IMR-90 (cell line): ENCODE results near the gene KLF13. TPM values are rescaled to one million over a fixed set of nuclear protein-coding genes. Genes with fewer than 3 reads are reported as not detected.

Experiments used
- ATAC-seq: fragments of 200-7000 bp; cut with Tn5 transposase; 2 replicates; pipeline ENCODE4 v1.9.1; 2020; ENCODE audit warnings: low read depth, mild to moderate bottlenecking, moderate library complexity
- BruUV-seq: library from RNA; stranded (reverse); fragments of 400-500 nt; replicated peaks from 2 replicates; lab custom pipeline; 2021; lab: Mats Ljungman, UMichigan
- CTCF ChIA-PET: fragments of 300-600 bp; formaldehyde crosslinking; extraction: SDS; loops from one replicate; lab custom pipeline; 2021; ENCODE audit warnings: antibody characterized with exemption; lab: Yijun Ruan, JAX
- POLR2A ChIA-PET: fragments of 300-600 bp; sonication (Branson Sonifier 250); formaldehyde crosslinking; loops from one replicate; lab custom pipeline; 2022; ENCODE audit warnings: antibody characterized with exemption; ENCODE audit not compliant: unreplicated experiment; lab: Charles Lee
- DNase-seq: peaks from one replicate; pipeline ENCODE4 v3.0.0; 2013
- H2AFZ ChIP-seq: replicated peaks from 2 replicates; pipeline ENCODE3; 2013; ENCODE audit warnings: low read length, mild to moderate bottlenecking; ENCODE audit not compliant: poor library complexity
- H2AK5ac ChIP-seq: 2 replicates; pipeline ENCODE4 v1.6.1; 2013; ENCODE audit warnings: low read depth, low read length, inconsistent platforms
- H2AK9ac ChIP-seq: replicated peaks from 2 replicates; pipeline ENCODE3; 2013; ENCODE audit warnings: mild to moderate bottlenecking, low read depth, low read length, moderate library complexity; ENCODE audit not compliant: poor library complexity
- H2BK120ac ChIP-seq: 2 replicates; pipeline ENCODE4 v1.6.1; 2013; ENCODE audit warnings: low read depth, low read length, inconsistent platforms
- H2BK15ac ChIP-seq: 3 replicates; pipeline ENCODE4 v1.6.1; 2013; ENCODE audit warnings: low read depth, low read length, inconsistent platforms
- H2BK20ac ChIP-seq: 2 replicates; pipeline ENCODE4 v1.6.1; 2013; ENCODE audit warnings: low read depth, mild to moderate bottlenecking, inconsistent platforms, low read length, moderate library complexity
- H2BK5ac ChIP-seq: 2 replicates; pipeline ENCODE4 v1.6.1; 2013; ENCODE audit warnings: mild to moderate bottlenecking, low read depth, low read length, inconsistent platforms; ENCODE audit not compliant: poor library complexity, severe bottlenecking
- H3K14ac ChIP-seq: replicated peaks from 2 replicates; pipeline ENCODE4 v1.6.1; 2013; ENCODE audit warnings: low read depth, low read length, inconsistent platforms
- H3K18ac ChIP-seq: 2 replicates; pipeline ENCODE4 v1.6.1; 2013; ENCODE audit warnings: low read depth, low read length, control low read depth
- H3K23ac ChIP-seq: 2 replicates; pipeline ENCODE4 v1.6.1; 2013; ENCODE audit warnings: low read depth, low read length, inconsistent platforms
- H3K27ac ChIP-seq: 2 replicates; pipeline ENCODE4 v1.5.1; 2013; ENCODE audit warnings: mild to moderate bottlenecking, control low read depth, low read length; ENCODE audit not compliant: insufficient read depth
- H3K27me3 ChIP-seq: 2 replicates; pipeline ENCODE4 v1.6.1; 2013; ENCODE audit warnings: low read length; ENCODE audit not compliant: control insufficient read depth, insufficient read depth
- H3K36me3 ChIP-seq: 2 replicates; pipeline ENCODE4 v1.6.1; 2013; ENCODE audit warnings: low read length, mixed read lengths; ENCODE audit not compliant: control insufficient read depth, insufficient read depth
- H3K4ac ChIP-seq: 2 replicates; pipeline ENCODE4 v1.6.1; 2013; ENCODE audit warnings: low read depth, low read length, inconsistent platforms
- H3K4me1 ChIP-seq: 2 replicates; pipeline ENCODE4 v1.6.1; 2013; ENCODE audit warnings: low read length, mixed read lengths; ENCODE audit not compliant: control insufficient read depth, insufficient read depth
- H3K4me2 ChIP-seq: 2 replicates; pipeline ENCODE4 v1.6.1; 2013; ENCODE audit warnings: low read depth, mild to moderate bottlenecking, control low read depth, low read length, moderate library complexity
- H3K4me3 ChIP-seq: 2 replicates; pipeline ENCODE4 v1.5.1; 2013; ENCODE audit warnings: low read depth, mild to moderate bottlenecking, control low read depth, low read length, moderate library complexity; ENCODE audit not compliant: insufficient read depth
- H3K56ac ChIP-seq: 2 replicates; pipeline ENCODE4 v1.6.1; 2013; ENCODE audit warnings: low read length, inconsistent platforms; ENCODE audit not compliant: insufficient read depth; ENCODE audit errors: extremely low read depth
- H3K79me1 ChIP-seq, 2 experiments: 2 replicates each; pipeline ENCODE4 v1.6.1; 2013; ENCODE audit warnings: low read length in 2 of 2, inconsistent platforms in 1 of 2, low read depth in 1 of 2
- H3K9ac ChIP-seq: 2 replicates; pipeline ENCODE4 v1.6.1; 2013; ENCODE audit warnings: low read depth, low read length, control low read depth
- H3K9me1 ChIP-seq: 2 replicates; pipeline ENCODE4 v1.6.1; 2013; ENCODE audit warnings: low read length, inconsistent platforms; ENCODE audit not compliant: insufficient read depth
- H3K9me3 ChIP-seq: 2 replicates; pipeline ENCODE4 v1.6.1; 2013; ENCODE audit warnings: low read length; ENCODE audit not compliant: control insufficient read depth, insufficient read depth
- H4K20me1 ChIP-seq: 2 replicates; pipeline ENCODE4 v1.6.1; 2013; ENCODE audit warnings: low read length, inconsistent platforms; ENCODE audit not compliant: insufficient read depth
- H4K5ac ChIP-seq: 2 replicates; pipeline ENCODE4 v1.6.1; 2013; ENCODE audit warnings: mild to moderate bottlenecking, low read depth, low read length, control low read depth
- H4K8ac ChIP-seq, 2 experiments: 2 replicates each; pipeline ENCODE4 v1.6.1; 2013; ENCODE audit warnings: low read depth in 2 of 2, low read length in 2 of 2, control low read depth in 1 of 2, inconsistent platforms in 1 of 2
- H4K91ac ChIP-seq: 2 replicates; pipeline ENCODE4 v1.6.1; 2013; ENCODE audit warnings: low read depth, low read length, inconsistent platforms; ENCODE audit not compliant: insufficient read depth
- BHLHE40 ChIP-seq: fragments of 150-350 bp; IDR thresholded peaks from 2 replicates; pipeline ENCODE4 v1.6.1; 2016; ENCODE audit warnings: mild to moderate bottlenecking, low read depth, low read length
- ELK1 ChIP-seq: fragments of 150-350 bp; IDR thresholded peaks from 2 replicates; pipeline ENCODE4 v1.6.1; 2016; ENCODE audit warnings: low read depth, mild to moderate bottlenecking, low read length, moderate library complexity, borderline replicate concordance
- NFE2L2 ChIP-seq: fragments of 150-350 bp; IDR thresholded peaks from 2 replicates; pipeline ENCODE4 v1.6.1; 2016; ENCODE audit warnings: low read depth, mild to moderate bottlenecking, low read length
- RFX5 ChIP-seq: IDR thresholded peaks from 2 replicates; pipeline ENCODE4 v1.8.0; 2012; ENCODE audit warnings: low read depth, mild to moderate bottlenecking, low read length, moderate library complexity
- WGBS, 2 experiments: methylation state at CpG; one replicate each; pipeline versions ENCODE4 v1.1.5 to v1.1.7; 2013; ENCODE audit warnings: missing lambda C conversion rate in 2 of 2; ENCODE audit not compliant: insufficient read length in 1 of 2; ENCODE audit errors: extremely low coverage in 2 of 2; 5-methylcytosine and 5-hydroxymethylcytosine counted together
- dilution Hi-C: fragments of 300-500 bp; cut with HindIII; formaldehyde crosslinking; loops from one replicate; pipeline ENCODE4 v1.14.3; 2018; ENCODE audit warnings: low sequenced_read_pairs; ENCODE audit not compliant: unreplicated experiment
- in situ Hi-C: fragments of 300-500 bp; cut with MboI; formaldehyde crosslinking; loops from 3 replicates; pipeline ENCODE4 v1.14.3; 2019; ENCODE audit warnings: low sequenced_read_pairs, inconsistent platforms, mixed read lengths
- intact Hi-C: fragments of 100-400 bp; cut with micrococcal nuclease; formaldehyde crosslinking; loops from 2 replicates; pipeline ENCODE4 v1.10.0; 2022
- polyA plus RNA-seq, 3 experiments: library from polyadenylated mRNA; depleted of rRNA; stranded (reverse); fragments of >200 nt; gene quantifications; 2 replicates each; pipeline ENCODE4 v1.2.3, GENCODE V29; 2012; ENCODE audit warnings: low replicate concordance in 1 of 3
- total RNA-seq: library from RNA; depleted of rRNA; stranded (reverse); fragments of >200 nt; gene quantifications from 2 replicates; pipeline ENCODE4 v1.2.3, GENCODE V29; 2012

KLF13 gene
- total and polyA plus RNA-seq, 2 of the 4 experiments (the other 2 are of a cell fraction), result 9.5 to 10.6 TPM

DNA sequence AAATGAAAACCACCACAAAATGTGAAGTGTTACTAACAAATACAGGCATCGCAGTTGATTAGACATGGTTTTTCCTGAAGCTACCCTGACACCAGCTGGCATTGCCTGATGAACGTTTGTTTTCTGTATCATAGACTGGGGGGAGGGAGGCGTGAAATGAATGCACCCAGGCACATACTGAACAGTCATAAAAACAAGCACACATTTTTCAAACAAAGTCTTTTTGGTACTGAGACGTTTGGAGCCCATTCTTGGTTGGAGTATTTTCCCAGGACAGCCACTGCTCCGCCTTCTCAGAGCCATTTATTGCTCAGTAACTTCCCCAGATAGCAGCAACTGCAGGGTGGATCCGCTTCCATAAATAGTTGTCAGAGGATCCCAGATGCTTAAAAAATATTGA, 52.4 kb downstream of the KLF13 start:
- no TSS peak for BruUV-seq
- ATAC-seq, result no peak
- peaks cover 3% of the 10 kb centered on the region for H3K9me3 ChIP-seq
- H4K91ac ChIP-seq, result no peak overlapping the region
- no peak overlapping the region for H3K4ac ChIP-seq
- H2BK120ac ChIP-seq, result no peak overlapping the region
- H2BK20ac ChIP-seq, result no peak overlapping the region
- H3K4me3 ChIP-seq, result no peak overlapping the region
- no peak overlapping the region for H3K56ac ChIP-seq
- no peaks in the 10 kb centered on the region for H3K4me1 ChIP-seq
- TF ChIP-seq NFE2L2 (no peak), ELK1 (no peak), BHLHE40 (no peak), RFX5 (no peak)
- no peak overlapping the region for H3K27ac ChIP-seq
- H4K8ac ChIP-seq, result no peak overlapping the region
- 100% methylated on average over 1 of the region's 6 CpGs; no CpG with 5 or more reads in 1 of the 2 experiments for WGBS, 2 experiments
- in situ Hi-C loops, result no loop called here
- intact Hi-C loops, result no loop called here
- H4K5ac ChIP-seq, result no peak overlapping the region
- H2AK5ac ChIP-seq, result no peak overlapping the region
- no peak overlapping the region for H3K9ac ChIP-seq
- DNase-seq, result no peak
- H3K18ac ChIP-seq, result no peak overlapping the region
- ChIA-PET POLR2A (no interaction called here), CTCF (no interaction called here)
- H2BK5ac ChIP-seq, result no peak overlapping the region
- peaks cover 7% of the 10 kb centered on the region for H3K9me1 ChIP-seq
- H4K20me1 ChIP-seq, result peaks cover 15% of the 10 kb centered on the region; the same call in 1 of the 2 replicates
- no peak overlapping the region for H2BK15ac ChIP-seq
- H3K27me3 ChIP-seq, result no peaks in the 10 kb centered on the region
- dilution Hi-C loops, result no loop called here
- no peak overlapping the region for H3K14ac ChIP-seq
- H3K23ac ChIP-seq, result no peak overlapping the region
- no peak overlapping the region for H3K4me2 ChIP-seq
- H3K36me3 ChIP-seq, result peaks cover 20% of the 10 kb centered on the region
- H3K79me1 ChIP-seq, result peaks cover 18 to 38% of the 10 kb centered on the region in 2 experiments
- H2AK9ac ChIP-seq, result no peak overlapping the region
- H2AFZ ChIP-seq, result no peak overlapping the region
